Stimulated activated CD8-positive, alpha-beta memory T cell treated with anti-CD3 and anti-CD28 coated beads, Interleukin-15, amount 100 ng/mL, for 1 hour (primary cell): ENCODE results near the gene PON3.

ENCODE experiments used
- DNase-seq: peaks from one replicate; pipeline ENCODE4 v3.0.0-alpha.2; 2020; ENCODE audit warnings: low read depth

Gene PON3

GRCh38 chr7:95338832-95339231 lies 57.3 kb downstream of the PON3 start:
- no peak for DNase-seq

GRCh38 chr7:95335093-95335492 lies 61.1 kb downstream of the PON3 start:
- DNase-seq: no peak

GRCh38 chr7:95334447-95334846 lies 61.7 kb downstream of the PON3 start:
- DNase-seq: no peak

GRCh38 chr7:95330961-95331337 lies 65.2 kb downstream of the PON3 start:
- no peak for DNase-seq

GRCh38 chr7:95330204-95330960 lies 65.8 kb downstream of the PON3 start:
- no peak for DNase-seq

GRCh38 chr7:95327356-95327755 lies 68.8 kb downstream of the PON3 start:
- no peak for DNase-seq

GRCh38 chr7:95324431-95324830 lies 71.7 kb downstream of the PON3 start, which contains the start of gene PON1:
TSS of gene PON1 (minus strand) at chr7:95324532. CDS start at chr7:95324475, 57 bp downstream.
- DNase-seq: no peak

- DNase-seq: no peak
These were observed 72.6 kb downstream of the PON3 start for GRCh38 chr7:95323410-95324129.

GRCh38 chr7:95322854-95323253 lies 73.3 kb downstream of the PON3 start:
- no peak for DNase-seq

GRCh38 chr7:95322396-95322795 lies 73.8 kb downstream of the PON3 start:
- DNase-seq: no peak

- DNase-seq: no peak
These were observed 74.5 kb downstream of the PON3 start for GRCh38 chr7:95321720-95322119.

GRCh38 chr7:95320651-95321050 lies 75.5 kb downstream of the PON3 start:
- DNase-seq: no peak

- DNase-seq: no peak
These were observed 76.6 kb downstream of the PON3 start for GRCh38 chr7:95319570-95319969.

GRCh38 chr7:95318501-95319100 lies 77.6 kb downstream of the PON3 start:
- no peak for DNase-seq

- DNase-seq: no peak
These were observed 78.2 kb downstream of the PON3 start for GRCh38 chr7:95317966-95318365.

- DNase-seq: no peak
These were observed 78.6 kb downstream of the PON3 start for GRCh38 chr7:95317546-95317945.

- no peak for DNase-seq
These were observed 79.6 kb downstream of the PON3 start for GRCh38 chr7:95316588-95316987.

GRCh38 chr7:95312561-95312960 lies 83.6 kb downstream of the PON3 start:
- no peak for DNase-seq

GRCh38 chr7:95311389-95311788 lies 84.8 kb downstream of the PON3 start:
- DNase-seq: no peak

GRCh38 chr7:95309951-95310350 lies 86.2 kb downstream of the PON3 start:
- DNase-seq: no peak
